Small intestine (tissue), 7 donors: ENCODE data around the gene MINDY4. TPM values are rescaled to one million over a fixed set of nuclear protein-coding genes. Genes with fewer than 3 reads are reported as not detected.

ENCODE experiments used
- DNase-seq, 2 donors: peaks; one replicate each; pipeline versions ENCODE4 v3.0.0 to v3.0.0-alpha.2; 2013
- FAIRE-seq: peaks from 2 replicates; lab custom pipeline; 2012; peaks lifted over from hg19 to GRCh38; lab: Jason Lieb, UNC
- H3K27ac ChIP-seq, 3 donors: one replicate each; pipeline ENCODE4 v1.5.1; 2013; ENCODE audit warnings: low read length in 2 of 3, mild to moderate bottlenecking in 2 of 3, control low read depth in 1 of 3, inconsistent platforms in 1 of 3, low read depth in 1 of 3, moderate library complexity in 1 of 3
- H3K27me3 ChIP-seq, 3 donors: one replicate each; pipeline ENCODE4 v1.6.1; 2013; ENCODE audit warnings: low read length in 3 of 3, inconsistent platforms in 1 of 3; ENCODE audit not compliant: control insufficient read depth in 3 of 3, insufficient read depth in 3 of 3
- H3K36me3 ChIP-seq, 3 donors: one replicate each; pipeline ENCODE4 v1.6.1; 2013; ENCODE audit warnings: low read length in 3 of 3, inconsistent platforms in 1 of 3, low read depth in 1 of 3, mild to moderate bottlenecking in 1 of 3, moderate library complexity in 1 of 3; ENCODE audit not compliant: control insufficient read depth in 3 of 3, insufficient read depth in 2 of 3
- H3K4me1 ChIP-seq, 3 donors: one replicate each; pipeline ENCODE4 v1.6.1; 2013; ENCODE audit warnings: low read length in 2 of 3, inconsistent platforms in 1 of 3, low read depth in 1 of 3, mild to moderate bottlenecking in 1 of 3, moderate library complexity in 1 of 3; ENCODE audit not compliant: control insufficient read depth in 3 of 3, insufficient read depth in 2 of 3
- H3K4me3 ChIP-seq, 3 donors: one replicate each; pipeline ENCODE4 v1.5.1; 2013; ENCODE audit warnings: low read length in 3 of 3, control low read depth in 1 of 3, inconsistent platforms in 1 of 3, low read depth in 1 of 3, mild to moderate bottlenecking in 1 of 3, moderate library complexity in 1 of 3
- H3K9me3 ChIP-seq, 2 donors: one replicate each; pipeline ENCODE4 v1.6.1; 2013; ENCODE audit warnings: low read depth in 1 of 2, low read length in 1 of 2; ENCODE audit not compliant: control insufficient read depth in 2 of 2, insufficient read depth in 1 of 2
- WGBS, 3 donors: extraction: QIAGEN DNeasy Blood & Tissue Kit; methylation state at CpG; one replicate each; pipeline ENCODE4 v1.1.7; 2013; 5-methylcytosine and 5-hydroxymethylcytosine counted together
- polyA plus RNA-seq, 4 donors: library from polyadenylated mRNA; stranded (reverse) in 3 of 4; unstranded in 1 of 4; fragments of 200-250 nt in 3 of 4; fragments of 120-200 nt in 1 of 4; gene quantifications; one replicate each; pipeline versions ENCODE4 v1.2.1 to v1.2.3, GENCODE V29; 2013
- donor health status: healthy with polysubstance abuse.
- donor health status: control.
- donor health status: control.
- donor health status: Bipolar disorder and iron deficiency.
- donor health status: healthy.

The MINDY4 gene
- polyA plus RNA-seq, 4 donors, result 0.22 to 6.5 (median 1.9) TPM

DNA sequence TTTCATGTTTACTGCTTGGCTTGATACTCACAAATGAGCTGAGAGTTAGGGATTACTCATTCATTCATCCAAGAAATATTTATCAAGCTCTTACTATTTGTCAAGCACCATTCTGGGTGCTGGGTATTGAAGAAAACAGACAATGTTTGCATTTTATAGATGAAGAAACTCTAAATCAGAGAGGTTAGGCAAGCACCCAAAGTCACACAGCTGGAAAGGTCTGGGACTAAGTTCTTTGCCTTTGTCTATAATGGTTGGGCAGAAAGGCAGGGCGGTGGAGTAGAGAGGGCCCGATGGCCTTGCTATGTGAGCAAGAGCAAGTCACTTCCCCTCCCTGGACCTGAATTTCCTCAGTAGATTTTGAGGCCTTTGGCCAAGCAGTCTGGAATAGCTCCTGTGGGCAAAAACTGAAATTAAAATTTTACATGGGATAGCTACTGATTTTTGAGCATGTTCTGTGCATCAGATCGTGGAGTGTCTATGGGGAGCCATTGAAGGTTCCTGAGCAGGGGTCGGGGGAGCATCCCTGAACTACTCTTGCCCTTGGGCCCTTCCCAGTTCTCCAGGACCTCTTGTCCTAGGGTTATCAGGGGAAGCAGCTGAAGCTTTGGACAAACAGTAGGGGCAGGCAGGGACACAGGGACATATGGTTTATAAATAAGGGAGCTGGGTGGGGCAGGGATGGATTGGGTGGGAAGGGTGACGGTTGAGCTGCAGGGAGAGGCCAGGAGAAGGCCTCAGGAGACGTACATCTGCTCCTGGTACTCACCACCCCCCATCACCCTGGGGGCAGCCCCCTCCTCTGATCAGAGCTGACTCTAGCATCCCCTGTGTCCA is 163.7 kb downstream of the MINDY4 start:
- 72 to 90% (median 78%) methylated on average over 4 to 6 of the region's 6 CpGs for WGBS, 3 donors
- DNase-seq (no peak), FAIRE-seq (no peak)

DNA sequence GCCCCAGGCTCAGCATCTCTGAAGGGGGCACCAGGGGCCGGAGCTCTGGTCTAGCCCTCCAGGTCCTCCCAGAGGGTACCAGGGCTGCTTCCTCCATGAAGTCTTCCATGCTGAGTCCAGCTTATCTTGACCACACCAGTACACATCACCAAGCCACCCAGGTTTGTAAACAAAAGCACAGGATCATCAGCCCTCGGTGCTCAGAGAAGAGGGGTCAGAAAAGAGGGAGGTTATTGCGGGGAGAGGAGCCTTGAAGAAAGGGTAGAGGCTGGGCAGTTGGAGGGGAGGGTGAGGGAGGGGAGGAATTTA is 164.3 kb downstream of the MINDY4 start:
- 64 to 83% (median 68%) methylated on average over 3 of the region's 3 CpGs for WGBS, 3 donors
- peaks cover 0 to 21% (median 0%) of the 10 kb centered on the region in 3 donors for H3K4me1 ChIP-seq
- FAIRE-seq (no peak), DNase-seq (no peak)
- no peak overlapping the region for H3K4me3 ChIP-seq
- no peak overlapping the region for H3K27ac ChIP-seq
- H3K27me3 ChIP-seq, result peaks cover 0 to 3% (median 0%) of the 10 kb centered on the region in 3 donors
- no peaks in the 10 kb centered on the region for H3K9me3 ChIP-seq
- H3K36me3 ChIP-seq, result no peaks in the 10 kb centered on the region

More for the DNA sequence above, 163.7 kb downstream of the MINDY4 start:
- H3K9me3 ChIP-seq, result no peaks in the 10 kb centered on the region
- H3K4me1 ChIP-seq, result peaks cover 0 to 21% (median 0%) of the 10 kb centered on the region in 3 donors
- H3K4me3 ChIP-seq, result no peak overlapping the region
- no peaks in the 10 kb centered on the region for H3K36me3 ChIP-seq
- H3K27me3 ChIP-seq, result peaks cover 0 to 3% (median 0%) of the 10 kb centered on the region in 3 donors
- H3K27ac ChIP-seq, result no peak overlapping the region

DNA sequence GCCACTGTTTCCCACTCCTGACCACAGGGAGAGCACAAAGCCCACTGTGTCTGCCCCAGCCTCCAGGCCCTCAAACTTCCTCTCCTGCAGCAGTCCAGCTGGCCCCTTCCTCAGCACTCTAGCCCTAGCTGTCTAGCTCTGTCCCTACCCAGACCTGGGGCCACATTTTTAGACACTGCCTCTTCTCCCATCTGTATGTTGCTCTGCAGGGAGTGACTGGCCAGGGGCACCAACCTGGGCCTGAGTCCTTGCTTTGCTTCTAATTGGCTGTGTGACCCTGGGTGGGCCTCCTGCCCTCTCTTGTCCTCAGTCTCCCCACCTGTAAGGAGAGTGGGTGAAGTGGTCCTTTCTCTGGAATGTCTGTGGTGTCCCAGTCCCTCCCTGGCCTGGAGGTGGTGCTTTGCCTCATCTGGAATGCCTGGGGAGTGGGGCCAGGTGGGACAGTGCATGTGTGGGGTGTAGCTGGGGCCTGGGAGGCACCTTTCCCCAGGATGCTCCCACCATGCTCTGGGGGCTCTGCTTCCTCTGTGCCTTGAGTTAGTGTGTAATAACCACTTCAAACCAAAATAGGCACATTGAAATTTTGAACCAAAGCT is 165.5 kb downstream of the MINDY4 start:
- H3K9me3 ChIP-seq, result no peaks in the 10 kb centered on the region
- H3K4me3 ChIP-seq, result no peak overlapping the region
- H3K27ac ChIP-seq, result peak overlapping the region in 2 of 3 donors; percentile 68 to 73
- H3K27me3 ChIP-seq, result peaks cover 0 to 3% (median 0%) of the 10 kb centered on the region in 3 donors
- no peaks in the 10 kb centered on the region for H3K36me3 ChIP-seq
- FAIRE-seq, result no peak
- peaks cover 0 to 21% (median 0%) of the 10 kb centered on the region in 3 donors for H3K4me1 ChIP-seq
- DNase-seq, result no peak

DNA sequence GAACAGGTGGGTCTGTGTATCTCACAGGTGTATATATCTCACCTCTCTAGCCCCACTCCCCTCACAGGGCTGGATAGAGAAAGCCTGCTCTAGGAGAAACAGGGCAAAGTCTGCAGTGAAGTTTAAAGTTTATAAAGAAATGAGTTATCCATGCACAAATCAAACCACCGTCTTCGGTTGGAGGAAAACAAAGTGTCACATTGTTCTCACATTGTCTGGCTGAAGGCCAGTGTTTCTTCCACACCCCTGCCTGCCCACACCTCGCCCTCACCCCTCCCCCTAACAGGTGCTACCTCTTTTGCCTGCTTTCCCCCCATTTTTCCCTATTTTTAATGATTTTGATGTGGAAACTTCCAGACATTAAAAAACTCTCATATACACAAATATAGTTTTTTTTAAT is 166.2 kb downstream of the MINDY4 start:
- H3K4me3 ChIP-seq, result no peak overlapping the region
- no peaks in the 10 kb centered on the region for H3K36me3 ChIP-seq
- 13 to 45% (median 19%) methylated on average over 3 of the region's 3 CpGs for WGBS, 3 donors
- no peaks in the 10 kb centered on the region for H3K9me3 ChIP-seq
- DNase-seq (peak; percentile 71 to 77), FAIRE-seq (no peak)
- H3K4me1 ChIP-seq, result peaks cover 0 to 21% (median 0%) of the 10 kb centered on the region in 3 donors
- peaks cover 0 to 3% (median 0%) of the 10 kb centered on the region in 3 donors for H3K27me3 ChIP-seq
- peak overlapping the region in 2 of 3 donors; percentile 68 to 73 for H3K27ac ChIP-seq

DNA sequence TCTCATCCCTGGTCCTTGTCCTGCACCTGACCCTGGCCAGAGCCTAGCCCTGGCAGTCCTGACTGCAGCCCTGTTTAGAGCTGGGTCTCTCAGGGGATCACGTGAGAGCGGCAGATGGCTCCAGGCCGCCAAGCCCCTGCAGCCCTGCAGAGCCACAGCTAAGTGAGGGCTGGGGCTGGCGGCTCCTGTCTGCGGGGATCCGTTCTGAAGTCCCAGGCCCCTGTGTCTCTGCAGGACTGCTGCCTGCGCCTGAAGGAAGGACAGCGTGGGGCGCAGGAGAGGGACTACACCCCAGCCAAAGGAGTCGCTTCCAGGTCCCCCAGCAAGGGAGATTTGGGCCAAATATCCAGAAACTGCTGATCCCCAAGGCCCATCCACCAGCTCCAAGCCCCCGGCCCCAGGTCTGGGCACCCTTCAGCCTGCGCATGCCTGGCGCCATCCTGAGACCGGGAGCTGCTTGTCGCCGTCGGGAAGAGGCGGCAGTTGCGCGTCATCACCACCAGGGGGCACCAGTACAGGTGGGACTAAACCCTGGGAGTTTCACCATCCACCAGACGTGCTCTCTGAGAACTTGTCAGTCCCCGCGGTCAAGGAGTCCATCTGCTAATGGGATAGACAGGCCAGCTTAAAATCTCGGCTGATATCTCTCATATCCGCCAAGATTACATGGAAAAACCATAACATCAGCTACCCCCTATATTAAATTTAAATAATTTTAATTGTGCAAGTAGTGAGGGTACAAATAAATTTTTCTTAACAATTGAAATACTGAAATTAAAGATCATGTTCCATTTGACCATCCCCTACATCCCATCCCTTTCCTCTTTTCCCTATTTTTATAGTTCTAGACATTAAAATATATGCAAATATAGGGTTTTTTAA is 167.5 kb downstream of the MINDY4 start:
- Histone ChIP-seq H3K4me3 (no peak overlapping the region), H3K27me3 (peaks cover 0 to 3% (median 0%) of the 10 kb centered on the region in 3 donors), H3K9me3 (no peaks in the 10 kb centered on the region), H3K4me1 (peaks cover 0 to 21% (median 0%) of the 10 kb centered on the region in 3 donors), H3K36me3 (no peaks in the 10 kb centered on the region), H3K27ac (peak overlapping the region in 2 of 3 donors; percentile 39 to 65)
- peak; percentile 83 to 92 for DNase-seq
- peak; percentile 10 for FAIRE-seq
- WGBS, 3 donors, result 15 to 18% (median 15%) methylated on average over 24 to 25 of the region's 25 CpGs

DNA sequence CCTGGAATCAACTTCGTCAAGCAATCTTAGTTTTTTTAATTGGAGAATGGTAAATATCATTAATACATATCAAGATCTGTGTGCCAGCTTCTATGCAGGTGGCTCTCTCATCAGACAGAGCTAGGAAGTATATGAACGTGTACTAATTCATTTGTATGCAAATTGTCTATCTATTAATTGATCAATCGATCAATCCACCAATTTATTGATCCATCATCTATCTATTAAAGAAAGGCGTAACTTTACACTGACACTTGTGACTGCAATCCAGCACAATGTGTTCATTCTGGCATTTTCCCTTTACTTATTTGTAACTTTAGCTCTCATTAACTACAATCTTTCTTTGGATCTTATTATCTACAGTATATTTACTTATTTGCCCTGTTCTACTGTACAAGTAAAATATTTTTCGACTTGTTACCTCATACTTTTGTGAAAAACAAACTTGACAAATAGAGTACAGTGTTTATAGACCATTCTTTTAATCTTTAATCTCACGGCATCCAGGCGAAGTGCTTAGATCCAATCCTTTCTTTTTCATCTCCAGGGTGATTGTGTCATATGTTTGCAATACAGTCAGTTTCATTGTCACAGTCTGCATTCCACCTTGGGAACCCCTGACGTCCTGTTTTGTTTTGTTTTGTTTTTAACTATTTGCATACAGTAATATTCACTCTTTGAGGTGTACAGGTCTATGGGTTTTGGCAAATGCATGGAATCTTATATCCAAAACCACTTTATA is 170.5 kb downstream of the MINDY4 start:
- no peaks in the 10 kb centered on the region for H3K9me3 ChIP-seq
- 12 to 39% (median 20%) methylated on average over 8 of the region's 8 CpGs for WGBS, 3 donors
- no peaks in the 10 kb centered on the region for H3K36me3 ChIP-seq
- DNase-seq (peak; percentile 40 to 68), FAIRE-seq (no peak)
- H3K4me3 ChIP-seq, result no peak overlapping the region
- H3K27ac ChIP-seq, result no peak overlapping the region
- peaks cover 0 to 16% (median 0%) of the 10 kb centered on the region in 3 donors for H3K4me1 ChIP-seq
- H3K27me3 ChIP-seq, result peaks cover 0 to 3% (median 0%) of the 10 kb centered on the region in 3 donors
